Mammary epithelial cell (primary cell): ENCODE results near the gene RP9.

Experiments
- CTCF ChIP-seq, 2 donors: IDR thresholded peaks in 1 of 2; conservative IDR thresholded peaks in 1 of 2; 2 replicates each; pipeline ENCODE4 v1.5.1; 2011 to 2012; ENCODE audit warnings: inconsistent platforms in 2 of 2, low read length in 2 of 2, mild to moderate bottlenecking in 2 of 2, control low read depth in 1 of 2, low read depth in 1 of 2; ENCODE audit not compliant: insufficient read depth in 1 of 2; ENCODE audit errors: extremely low read depth in 1 of 2
- EZH2 ChIP-seq: IDR thresholded peaks from 2 replicates; pipeline ENCODE4 v1.6.1; 2012; ENCODE audit warnings: low read length, inconsistent platforms, borderline replicate concordance

- TF ChIP-seq CTCF (conservative IDR thresholded peaks at IDR 0.05 in 1 of 2, IDR thresholded peaks at IDR 0.05 in 1 of 2; ENCODE audit: extremely low read depth in 1 of 2, insufficient read depth in 1 of 2, low read depth in 1 of 2, low read length in 2 of 2) (no peak), EZH2 (no peak)
These were observed 594 bp upstream of the RP9 start for GRCh38 chr7:33109758-33110238.
